GM12878 (cell line): ENCODE results near the gene PDE6G. TPM values are rescaled to one million over a fixed set of nuclear protein-coding genes. Genes with fewer than 3 reads are reported as not detected.

Experiments
- ATAC-seq: fragments of 200-7000 bp; cut with Tn5 transposase; 3 replicates; pipeline ENCODE4 v1.9.1; 2020; ENCODE audit warnings: mild to moderate bottlenecking, moderate library complexity
- BruUV-seq: library from RNA; stranded (reverse); fragments of 400-500 nt; replicated peaks from 2 replicates; lab custom pipeline; 2021; lab: Mats Ljungman, UMichigan
- CTCF ChIA-PET: fragments of 300-600 bp; sonication (Branson Sonifier 250); formaldehyde crosslinking; extraction: SDS; loops from one replicate; lab custom pipeline; 2021; ENCODE audit warnings: inconsistent platforms; lab: Yijun Ruan, JAX
- POLR2A ChIA-PET: fragments of 350-600 bp; formaldehyde crosslinking; extraction: SDS; loops from one replicate; lab custom pipeline; 2021; ENCODE audit warnings: inconsistent platforms; lab: Charles Lee
- RAD21 ChIA-PET: fragments of 300-600 bp; sonication (Branson Sonifier 250); formaldehyde crosslinking; loops from one replicate; lab custom pipeline; 2023; ENCODE audit warnings: antibody characterized with exemption; ENCODE audit not compliant: unreplicated experiment; lab: Charles Lee
- SMC1A ChIA-PET: fragments of 300-600 bp; sonication (Branson Sonifier 250); formaldehyde crosslinking; loops from one replicate; lab custom pipeline; 2023; ENCODE audit not compliant: unreplicated experiment, uncharacterized antibody; lab: Charles Lee
- DNase-seq: peaks from one replicate; pipeline ENCODE4 v3.0.0-alpha.2; 2011; ENCODE audit warnings: low read depth, low spot score
- FAIRE-seq: peaks from 3 replicates; lab custom pipeline; 2011; peaks lifted over from hg19 to GRCh38; lab: Jason Lieb, UNC
- H2AFZ ChIP-seq: 2 replicates; pipeline ENCODE4 v1.6.0; 2011; ENCODE audit warnings: low read depth, low read length, control low read depth; ENCODE audit not compliant: control insufficient read depth
- H3K27ac ChIP-seq: 2 replicates; pipeline ENCODE4 v1.5.1; 2011; ENCODE audit warnings: control low read depth; ENCODE audit not compliant: control insufficient read depth, insufficient read depth
- H3K27me3 ChIP-seq, 2 experiments: replicated peaks in 1 of 2; 2 replicates each; pipeline versions ENCODE4 v1.6.0 to v1.6.1; 2011; ENCODE audit warnings: low read length in 1 of 2; ENCODE audit not compliant: control insufficient read depth in 2 of 2, insufficient read depth in 2 of 2
- H3K36me3 ChIP-seq, 2 experiments: 2 replicates each; pipeline ENCODE4 v1.5.1; 2011; ENCODE audit warnings: low read length in 1 of 2; ENCODE audit not compliant: control insufficient read depth in 2 of 2, insufficient read depth in 2 of 2
- H3K4me1 ChIP-seq: 2 replicates; pipeline ENCODE4 v1.6.1; 2011; ENCODE audit warnings: mild to moderate bottlenecking, low read length, moderate library complexity, mixed read lengths; ENCODE audit not compliant: control insufficient read depth, insufficient read depth
- H3K4me2 ChIP-seq: 2 replicates; pipeline ENCODE4 v1.6.0; 2011; ENCODE audit warnings: control low read depth; ENCODE audit not compliant: control insufficient read depth, insufficient read depth
- H3K4me3 ChIP-seq: fragments of 200-600 bp; sonication (generic); 2 replicates; pipeline ENCODE4 v1.5.1; 2016
- H3K79me2 ChIP-seq: 2 replicates; pipeline ENCODE4 v1.6.0; 2011; ENCODE audit warnings: low read length; ENCODE audit not compliant: control insufficient read depth, insufficient read depth
- H3K9ac ChIP-seq: 2 replicates; pipeline ENCODE4 v1.8.0; 2011; ENCODE audit warnings: low read length, control low read depth, mixed read lengths; ENCODE audit not compliant: control insufficient read depth, insufficient read depth
- H3K9me3 ChIP-seq: replicated peaks from 3 replicates; pipeline ENCODE4 v1.5.1; 2011; ENCODE audit warnings: mild to moderate bottlenecking, low read length; ENCODE audit not compliant: control insufficient read depth, insufficient read depth
- H4K20me1 ChIP-seq: 2 replicates; pipeline ENCODE4 v1.6.0; 2011; ENCODE audit not compliant: control insufficient read depth, insufficient read depth
- EP300 ChIP-seq, 2 experiments: fragments of 150-350 bp in 1 of 2; IDR thresholded peaks; 2 replicates each; pipeline ENCODE4 v1.6.1; 2011 to 2012; ENCODE audit warnings: low read depth in 2 of 2, low read length in 2 of 2, borderline replicate concordance in 1 of 2, improper control_type of control experiment in 1 of 2, inconsistent platforms in 1 of 2; ENCODE audit not compliant: control insufficient read depth in 1 of 2
- POLR2AphosphoS5 ChIP-seq: IDR thresholded peaks from 2 replicates; pipeline ENCODE4 v1.6.1; 2011; ENCODE audit warnings: mild to moderate bottlenecking, low read length, inconsistent platforms
- SKIL ChIP-seq: fragments of 450-650 bp; IDR thresholded peaks from 2 replicates; pipeline ENCODE4 v1.6.1; 2017; ENCODE audit warnings: mild to moderate bottlenecking, low read depth, inconsistent platforms; ENCODE audit not compliant: poor library complexity, severe bottlenecking
- SREBF1 ChIP-seq: IDR thresholded peaks from 2 replicates; pipeline ENCODE4 v1.6.1; 2012; ENCODE audit warnings: mild to moderate bottlenecking, low read length
- WGBS: methylation state at CpG from one replicate; pipeline ENCODE4 v1.1.6; 2016; ENCODE audit warnings: low lambda C conversion rate; ENCODE audit not compliant: insufficient replicate concordance, insufficient coverage; ENCODE audit errors: missing lambda C conversion rate; 5-methylcytosine and 5-hydroxymethylcytosine counted together
- in situ Hi-C: fragments of 300-500 bp; cut with MboI; formaldehyde crosslinking; loops from 9 replicates; pipeline ENCODE4 v1.14.3; 2018; ENCODE audit warnings: mixed read lengths
- intact Hi-C: fragments of 100-400 bp; cut with micrococcal nuclease; formaldehyde crosslinking; loops from one replicate; pipeline ENCODE4 v1.14.2; 2022; ENCODE audit not compliant: unreplicated experiment
- polyA plus RNA-seq, 11 experiments: library from polyadenylated mRNA; depleted of rRNA in 4 of 11; unstranded in 6 of 11; stranded (reverse) in 5 of 11; fragments of >200 nt; fragmentation: Nextera tagmentation in 4 of 11; fragmentation: Illumina TruSeq in 1 of 11; extraction: Ambion mirVana in 4 of 11; extraction: Trizol in 1 of 11; gene quantifications; 1 replicate in 1 of 11; 2 replicates in 10 of 11; pipeline versions ENCODE4 v1.2.1 to v1.2.3, GENCODE V29; 2011 to 2016; ENCODE audit warnings: inconsistent platforms in 2 of 11, missing spikeins in 2 of 11, low read depth in 1 of 11
- total RNA-seq, 4 experiments: library from RNA; depleted of rRNA in 3 of 4; stranded (reverse); fragments of >200 nt in 3 of 4; fragmentation: Illumina TruSeq in 1 of 4; extraction: Trizol in 1 of 4; gene quantifications; 2 replicates each; pipeline versions ENCODE4 v1.2.1 to v1.2.3, GENCODE V29; 2013 to 2021
- TF ChIP-seq, protein P1 (sequence below): IDR thresholded peaks from 2 replicates; pipeline ENCODE4 v1.6.1; 2012; ENCODE audit warnings: mild to moderate bottlenecking, low read depth, low read length
- TF ChIP-seq, protein P2 (sequence below): IDR thresholded peaks from 2 replicates; pipeline ENCODE4 v1.6.1; 2012; ENCODE audit warnings: improper control_type of control experiment, low read depth, low read length; ENCODE audit not compliant: insufficient replicate concordance
- TF ChIP-seq, protein P3 (sequence below): IDR thresholded peaks from 2 replicates; pipeline ENCODE4 v1.6.1; 2011; ENCODE audit warnings: low read depth, low read length, improper control_type of control experiment, borderline replicate concordance

Gene PDE6G
- total and polyA plus RNA-seq, 10 of the 15 experiments (the other 5 are each of a cell fraction or from before 2014, with no cell fraction given), result 0.55 to 12.1 (median 4.3) TPM

GRCh38 chr17:81683584-81684441, 27.5 kb upstream of the PDE6G start, which contains the start of the genes ARL16 and HGS:
ARL16 (minus strand) TSS chr17:81683797; CDS start chr17:81683753, 44 bp downstream.
HGS (plus strand) TSS chr17:81684011; CDS start chr17:81684067, 56 bp downstream.
- no TSS peak for BruUV-seq
- H2AFZ ChIP-seq, result peak within 1 kb of the TSS; percentile 24
- H4K20me1 ChIP-seq, result peaks cover 8% of the 10 kb centered on the region; the same call in 1 of the 2 replicates
- peaks cover 38% of the 10 kb centered on the region for H3K79me2 ChIP-seq
- peak within 1 kb of the TSS; percentile 95 for H3K4me3 ChIP-seq
- H3K27ac ChIP-seq, result peak within 1 kb of the TSS; percentile 78
- RAD21 ChIA-PET, result interaction anchor here (0.7 to 1.9 kb wide), 6 partner anchors 18 to 243 kb away, joined by 3 to 6 read pairs (median 4); partner anchors contain the start of gene MRPL12
- POLR2A ChIA-PET, result interaction anchor here (0.5 to 4.0 kb wide), 10 partner anchors 16 to 133 kb away, joined by 3 to 32 read pairs (median 3); partner anchors contain the start of genes CCDC137 and MRPL12
- H3K36me3 ChIP-seq, result peaks cover 0 to 14% of the 10 kb centered on the region in 2 experiments; a peak in 3 of 4 replicates
- peak within 1 kb of the TSS; percentile 95 for H3K9ac ChIP-seq
- peaks cover 11% of the 10 kb centered on the region for H3K4me1 ChIP-seq
- SMC1A ChIA-PET, result no interaction called here
- intact Hi-C loops, result loop anchor here (2.0 kb wide), 1 partner anchor 19 kb away; the partner anchor contains the start of gene MRPL12
- H3K27me3 ChIP-seq, result no peaks in the 10 kb centered on the region
- DNase-seq (peak; percentile 95), ATAC-seq (peak; percentile 99), FAIRE-seq (peak; percentile 97)
- no peaks in the 10 kb centered on the region for H3K9me3 ChIP-seq
- CTCF ChIA-PET, result interaction anchor here (0.8 to 1.5 kb wide), 6 partner anchors 9 to 150 kb away, joined by 3 to 5 read pairs (median 4); no protein-coding TSS in a partner anchor
- in situ Hi-C loops, result no loop called here
- WGBS, result under 1% methylated on average over 106 of the region's 112 CpGs
- H3K4me2 ChIP-seq, result peak within 1 kb of the TSS; percentile 97
- TF ChIP-seq, protein P1, sequence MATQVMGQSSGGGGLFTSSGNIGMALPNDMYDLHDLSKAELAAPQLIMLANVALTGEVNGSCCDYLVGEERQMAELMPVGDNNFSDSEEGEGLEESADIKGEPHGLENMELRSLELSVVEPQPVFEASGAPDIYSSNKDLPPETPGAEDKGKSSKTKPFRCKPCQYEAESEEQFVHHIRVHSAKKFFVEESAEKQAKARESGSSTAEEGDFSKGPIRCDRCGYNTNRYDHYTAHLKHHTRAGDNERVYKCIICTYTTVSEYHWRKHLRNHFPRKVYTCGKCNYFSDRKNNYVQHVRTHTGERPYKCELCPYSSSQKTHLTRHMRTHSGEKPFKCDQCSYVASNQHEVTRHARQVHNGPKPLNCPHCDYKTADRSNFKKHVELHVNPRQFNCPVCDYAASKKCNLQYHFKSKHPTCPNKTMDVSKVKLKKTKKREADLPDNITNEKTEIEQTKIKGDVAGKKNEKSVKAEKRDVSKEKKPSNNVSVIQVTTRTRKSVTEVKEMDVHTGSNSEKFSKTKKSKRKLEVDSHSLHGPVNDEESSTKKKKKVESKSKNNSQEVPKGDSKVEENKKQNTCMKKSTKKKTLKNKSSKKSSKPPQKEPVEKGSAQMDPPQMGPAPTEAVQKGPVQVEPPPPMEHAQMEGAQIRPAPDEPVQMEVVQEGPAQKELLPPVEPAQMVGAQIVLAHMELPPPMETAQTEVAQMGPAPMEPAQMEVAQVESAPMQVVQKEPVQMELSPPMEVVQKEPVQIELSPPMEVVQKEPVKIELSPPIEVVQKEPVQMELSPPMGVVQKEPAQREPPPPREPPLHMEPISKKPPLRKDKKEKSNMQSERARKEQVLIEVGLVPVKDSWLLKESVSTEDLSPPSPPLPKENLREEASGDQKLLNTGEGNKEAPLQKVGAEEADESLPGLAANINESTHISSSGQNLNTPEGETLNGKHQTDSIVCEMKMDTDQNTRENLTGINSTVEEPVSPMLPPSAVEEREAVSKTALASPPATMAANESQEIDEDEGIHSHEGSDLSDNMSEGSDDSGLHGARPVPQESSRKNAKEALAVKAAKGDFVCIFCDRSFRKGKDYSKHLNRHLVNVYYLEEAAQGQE, result no peak
- TF ChIP-seq, protein P2, sequence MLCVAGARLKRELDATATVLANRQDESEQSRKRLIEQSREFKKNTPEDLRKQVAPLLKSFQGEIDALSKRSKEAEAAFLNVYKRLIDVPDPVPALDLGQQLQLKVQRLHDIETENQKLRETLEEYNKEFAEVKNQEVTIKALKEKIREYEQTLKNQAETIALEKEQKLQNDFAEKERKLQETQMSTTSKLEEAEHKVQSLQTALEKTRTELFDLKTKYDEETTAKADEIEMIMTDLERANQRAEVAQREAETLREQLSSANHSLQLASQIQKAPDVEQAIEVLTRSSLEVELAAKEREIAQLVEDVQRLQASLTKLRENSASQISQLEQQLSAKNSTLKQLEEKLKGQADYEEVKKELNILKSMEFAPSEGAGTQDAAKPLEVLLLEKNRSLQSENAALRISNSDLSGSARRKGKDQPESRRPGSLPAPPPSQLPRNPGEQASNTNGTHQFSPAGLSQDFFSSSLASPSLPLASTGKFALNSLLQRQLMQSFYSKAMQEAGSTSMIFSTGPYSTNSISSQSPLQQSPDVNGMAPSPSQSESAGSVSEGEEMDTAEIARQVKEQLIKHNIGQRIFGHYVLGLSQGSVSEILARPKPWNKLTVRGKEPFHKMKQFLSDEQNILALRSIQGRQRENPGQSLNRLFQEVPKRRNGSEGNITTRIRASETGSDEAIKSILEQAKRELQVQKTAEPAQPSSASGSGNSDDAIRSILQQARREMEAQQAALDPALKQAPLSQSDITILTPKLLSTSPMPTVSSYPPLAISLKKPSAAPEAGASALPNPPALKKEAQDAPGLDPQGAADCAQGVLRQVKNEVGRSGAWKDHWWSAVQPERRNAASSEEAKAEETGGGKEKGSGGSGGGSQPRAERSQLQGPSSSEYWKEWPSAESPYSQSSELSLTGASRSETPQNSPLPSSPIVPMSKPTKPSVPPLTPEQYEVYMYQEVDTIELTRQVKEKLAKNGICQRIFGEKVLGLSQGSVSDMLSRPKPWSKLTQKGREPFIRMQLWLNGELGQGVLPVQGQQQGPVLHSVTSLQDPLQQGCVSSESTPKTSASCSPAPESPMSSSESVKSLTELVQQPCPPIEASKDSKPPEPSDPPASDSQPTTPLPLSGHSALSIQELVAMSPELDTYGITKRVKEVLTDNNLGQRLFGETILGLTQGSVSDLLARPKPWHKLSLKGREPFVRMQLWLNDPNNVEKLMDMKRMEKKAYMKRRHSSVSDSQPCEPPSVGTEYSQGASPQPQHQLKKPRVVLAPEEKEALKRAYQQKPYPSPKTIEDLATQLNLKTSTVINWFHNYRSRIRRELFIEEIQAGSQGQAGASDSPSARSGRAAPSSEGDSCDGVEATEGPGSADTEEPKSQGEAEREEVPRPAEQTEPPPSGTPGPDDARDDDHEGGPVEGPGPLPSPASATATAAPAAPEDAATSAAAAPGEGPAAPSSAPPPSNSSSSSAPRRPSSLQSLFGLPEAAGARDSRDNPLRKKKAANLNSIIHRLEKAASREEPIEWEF, result no peak
- TF ChIP-seq POLR2AphosphoS5 (peak; percentile 73; the same call in 1 of the 2 replicates), EP300 (IDR thresholded peaks at IDR 0.05; ENCODE audit: borderline replicate concordance in 1 of 2, control insufficient read depth in 1 of 2, low read depth in 2 of 2, low read length in 2 of 2) (no peak), SREBF1 (peak; percentile 14; the same call in 1 of the 2 replicates), SKIL (peak; percentile 22)
- TF ChIP-seq, protein P3, sequence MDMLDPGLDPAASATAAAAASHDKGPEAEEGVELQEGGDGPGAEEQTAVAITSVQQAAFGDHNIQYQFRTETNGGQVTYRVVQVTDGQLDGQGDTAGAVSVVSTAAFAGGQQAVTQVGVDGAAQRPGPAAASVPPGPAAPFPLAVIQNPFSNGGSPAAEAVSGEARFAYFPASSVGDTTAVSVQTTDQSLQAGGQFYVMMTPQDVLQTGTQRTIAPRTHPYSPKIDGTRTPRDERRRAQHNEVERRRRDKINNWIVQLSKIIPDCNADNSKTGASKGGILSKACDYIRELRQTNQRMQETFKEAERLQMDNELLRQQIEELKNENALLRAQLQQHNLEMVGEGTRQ, result no peak
